NCI-H1417 treated with DMSO at 0.1 percent for 48 hours (cell line): ENCODE measurements around the gene BANF2.
A peak's percentile ranks its signal among the peaks of the same experiment; 100 is the strongest.

Experiments used
- DNase-seq: peaks from one replicate; lab custom pipeline; 2025; lab: John Stamatoyannopoulos, UW

Gene BANF2

DNA sequence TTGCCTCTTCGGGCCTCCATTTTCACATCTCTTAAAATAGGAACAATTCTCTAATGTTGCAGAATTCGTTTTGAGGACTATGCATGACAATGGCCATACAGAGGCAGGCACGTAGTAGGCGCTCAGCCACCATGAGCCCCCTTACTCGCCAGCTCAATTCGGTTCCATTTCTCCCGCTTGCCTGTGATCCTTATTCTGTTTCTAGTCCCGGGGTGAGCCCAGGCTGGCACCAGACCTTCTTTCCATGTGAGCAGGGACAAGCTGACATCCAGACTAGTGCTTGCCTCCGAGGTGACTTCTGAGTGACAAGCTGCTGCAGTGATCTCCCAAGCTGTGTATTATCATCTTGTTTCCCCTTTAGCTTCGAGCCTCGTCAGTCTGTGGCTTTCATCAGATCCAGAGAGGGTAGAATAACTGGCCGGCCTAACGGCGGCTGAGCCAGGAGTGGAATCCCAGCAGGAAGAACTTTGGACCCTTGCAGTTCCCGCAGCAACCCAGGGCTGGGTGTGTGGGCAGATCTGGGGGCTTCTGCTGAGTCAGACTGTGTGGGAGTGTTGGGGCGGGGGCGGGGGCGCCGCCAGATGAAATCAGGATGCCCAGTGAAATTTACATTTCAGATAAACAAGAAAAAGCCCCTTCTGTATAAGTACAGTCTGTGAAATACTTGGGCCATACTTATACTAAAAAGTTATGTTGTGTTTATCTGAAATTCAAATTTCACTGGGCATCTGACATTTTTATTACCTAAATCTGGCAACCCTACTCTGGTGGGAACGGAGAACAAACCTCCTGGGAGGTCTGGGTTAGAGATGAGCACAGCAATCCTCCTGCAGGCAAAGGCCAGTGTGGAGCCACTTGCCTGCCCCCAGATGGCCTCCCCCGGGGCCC, 10.9 kb downstream of the BANF2 start:
- DNase-seq = no peak

DNA sequence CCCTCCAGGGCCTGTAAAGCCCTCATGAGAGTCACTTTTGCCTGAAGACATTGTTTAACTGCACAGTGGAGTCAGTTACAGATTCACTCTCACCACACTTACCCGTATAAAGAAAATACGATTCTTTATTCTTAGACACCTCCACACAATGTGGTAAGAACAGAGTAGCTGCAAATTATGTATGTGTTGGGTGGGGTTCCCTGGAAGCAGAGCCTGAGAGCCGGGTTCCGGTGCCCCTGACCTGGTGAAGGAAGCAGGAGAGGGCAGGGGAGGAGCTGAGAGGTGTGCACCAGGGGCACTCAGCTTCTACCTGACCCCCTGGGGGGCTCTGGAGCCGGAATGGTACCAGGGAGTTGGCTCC, 11.5 kb downstream of the BANF2 start:
- DNase-seq = no peak

DNA sequence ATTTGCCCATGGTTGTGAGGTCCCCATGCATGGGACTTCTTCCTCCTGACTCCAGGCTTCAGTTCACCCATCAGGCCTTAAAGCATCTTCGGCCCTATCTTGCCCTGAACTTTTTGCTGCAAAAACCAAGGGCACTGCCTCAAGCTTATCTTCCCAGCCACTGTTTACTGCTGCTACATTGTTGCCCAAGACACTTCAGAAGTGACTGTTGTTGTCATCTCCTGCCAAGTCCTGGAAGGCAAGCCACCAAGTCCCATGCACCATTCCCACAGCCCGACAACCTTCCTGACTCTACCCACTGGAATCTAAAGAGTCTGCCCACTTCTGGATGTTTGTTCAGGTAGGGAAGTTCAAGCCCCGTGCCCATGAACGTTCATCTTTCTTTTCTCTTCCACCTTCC, 12.4 kb downstream of the BANF2 start:
- DNase-seq = no peak

DNA sequence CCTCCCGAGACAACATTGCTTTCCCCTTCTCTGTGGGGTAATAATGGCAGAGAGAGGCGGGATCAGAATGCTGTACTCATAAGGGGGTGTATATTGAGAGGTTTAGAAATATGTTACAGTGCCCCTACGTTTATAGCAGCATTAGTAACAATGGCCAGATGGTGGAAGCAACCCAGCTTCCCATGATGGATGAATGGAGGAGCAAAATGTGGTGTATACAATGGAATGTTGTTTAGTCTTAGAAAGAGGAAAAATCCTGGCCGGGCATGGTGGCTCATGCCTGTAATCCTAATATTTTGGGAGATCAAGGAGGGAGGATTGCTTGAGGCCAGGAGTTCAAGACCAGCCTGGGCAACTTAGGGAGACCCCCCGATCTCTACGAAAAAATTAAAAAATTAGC, 12.9 kb downstream of the BANF2 start:
- DNase-seq = no peak

DNA sequence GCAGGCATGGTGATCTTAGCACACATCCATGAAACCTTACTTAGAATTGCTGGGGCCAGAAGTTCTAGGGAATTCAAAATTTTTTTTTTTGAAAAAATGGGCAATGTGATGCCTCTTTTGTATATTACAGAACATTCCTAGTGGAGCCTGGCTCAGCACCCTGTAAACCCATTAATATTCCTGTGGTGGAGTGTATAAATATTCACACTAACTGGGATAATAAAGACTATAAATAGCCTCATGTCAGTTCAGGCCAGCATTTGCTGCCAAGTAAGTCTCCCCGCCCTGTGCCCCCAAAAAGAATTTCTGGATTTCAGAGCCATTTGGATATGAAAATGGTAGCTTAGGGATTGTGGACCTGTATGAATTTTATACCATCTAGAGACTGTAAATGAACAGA, 14.8 kb downstream of the BANF2 start:
- DNase-seq = no peak

DNA sequence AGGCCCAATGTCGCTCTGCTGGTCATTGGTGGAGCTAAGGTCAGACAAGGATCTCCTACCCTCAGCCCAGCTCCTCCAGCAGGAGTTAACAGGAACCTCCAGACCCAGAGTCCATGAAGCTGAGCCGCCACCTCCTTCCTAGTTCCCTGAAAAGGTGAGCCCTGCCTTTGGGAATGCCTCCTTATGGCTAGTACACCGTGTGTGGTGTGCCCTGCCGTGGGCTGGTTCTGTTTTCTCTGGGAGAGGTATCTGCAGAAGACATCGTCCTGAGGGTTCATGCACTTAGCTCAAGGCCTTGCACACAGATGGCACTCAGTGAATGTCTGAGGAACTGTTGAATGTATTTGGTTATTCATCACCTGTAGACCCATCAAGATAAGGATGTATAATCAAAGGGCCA, 15.3 kb downstream of the BANF2 start:
- DNase-seq = no peak

DNA sequence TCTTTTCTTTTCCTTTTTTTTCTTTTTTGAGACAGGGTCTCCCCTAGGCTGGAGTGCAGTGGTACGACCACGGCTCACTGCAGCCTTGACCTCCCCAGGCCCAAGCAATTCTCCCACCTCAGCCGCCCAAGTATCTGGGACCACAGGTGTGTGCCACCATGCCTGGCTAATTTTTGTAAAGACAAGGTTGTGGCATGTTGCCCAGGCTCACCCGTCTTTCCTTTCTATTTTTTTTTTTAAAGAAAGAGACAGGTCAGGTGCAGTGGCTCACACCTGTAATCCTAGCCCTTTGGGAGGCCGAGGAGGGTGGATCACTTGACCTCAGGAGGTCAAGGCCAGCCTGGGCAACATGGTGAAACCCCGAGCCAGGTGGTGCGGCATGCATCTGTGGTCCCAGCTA, 16.6 kb downstream of the BANF2 start:
- no peak for DNase-seq

DNA sequence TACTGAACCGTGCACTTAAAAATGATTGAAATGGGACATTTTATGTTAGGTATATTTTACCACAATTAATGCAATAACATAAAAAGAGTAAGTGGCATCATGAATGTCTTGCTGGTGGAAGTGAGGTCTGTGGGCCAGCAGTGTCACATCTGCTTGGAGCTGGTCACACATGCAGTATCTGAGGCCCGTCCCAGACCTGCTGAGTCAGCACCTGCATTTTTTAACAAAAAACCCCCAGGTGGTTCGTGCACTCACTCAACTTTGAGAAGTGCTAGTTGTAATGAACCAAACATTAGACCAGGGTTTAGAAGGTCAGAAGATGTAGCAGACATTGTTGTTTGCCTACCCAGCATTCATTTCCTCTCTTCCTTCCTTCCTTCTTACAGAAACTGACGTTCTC, 21.0 kb downstream of the BANF2 start:
- DNase-seq = no peak

DNA sequence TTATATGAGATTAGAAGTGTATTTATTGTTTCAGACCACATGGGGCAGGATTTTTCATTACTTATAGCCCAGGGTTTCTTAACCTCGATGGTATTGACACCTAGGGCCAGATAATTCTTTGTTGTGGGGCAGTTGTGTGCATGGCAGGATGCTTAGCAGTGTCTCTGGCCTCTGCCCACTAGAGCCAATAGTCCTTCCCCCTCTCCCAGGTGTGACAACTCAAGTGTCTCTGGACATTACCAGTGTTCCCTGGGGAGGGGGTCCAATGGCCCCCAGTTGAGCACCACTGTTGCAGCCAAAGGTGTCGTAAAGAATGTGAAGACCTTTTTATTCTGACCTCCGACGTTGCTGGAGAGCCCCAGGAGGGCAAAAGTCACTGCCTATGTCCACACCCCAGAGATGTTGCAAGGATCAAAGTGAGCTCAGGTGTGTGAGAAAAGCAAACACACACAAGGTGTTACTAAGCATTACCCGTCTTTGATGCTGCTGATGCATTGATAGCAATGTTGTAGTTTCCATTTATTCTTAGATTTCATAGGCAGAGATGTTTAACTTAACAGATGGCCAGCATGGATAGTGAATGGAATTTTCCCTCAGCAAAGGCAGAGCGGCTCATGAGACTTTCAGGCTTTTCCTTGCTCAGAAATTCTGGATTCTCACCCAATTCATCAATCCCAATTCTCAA, 22.2 kb downstream of the BANF2 start:
- DNase-seq = no peak

DNA sequence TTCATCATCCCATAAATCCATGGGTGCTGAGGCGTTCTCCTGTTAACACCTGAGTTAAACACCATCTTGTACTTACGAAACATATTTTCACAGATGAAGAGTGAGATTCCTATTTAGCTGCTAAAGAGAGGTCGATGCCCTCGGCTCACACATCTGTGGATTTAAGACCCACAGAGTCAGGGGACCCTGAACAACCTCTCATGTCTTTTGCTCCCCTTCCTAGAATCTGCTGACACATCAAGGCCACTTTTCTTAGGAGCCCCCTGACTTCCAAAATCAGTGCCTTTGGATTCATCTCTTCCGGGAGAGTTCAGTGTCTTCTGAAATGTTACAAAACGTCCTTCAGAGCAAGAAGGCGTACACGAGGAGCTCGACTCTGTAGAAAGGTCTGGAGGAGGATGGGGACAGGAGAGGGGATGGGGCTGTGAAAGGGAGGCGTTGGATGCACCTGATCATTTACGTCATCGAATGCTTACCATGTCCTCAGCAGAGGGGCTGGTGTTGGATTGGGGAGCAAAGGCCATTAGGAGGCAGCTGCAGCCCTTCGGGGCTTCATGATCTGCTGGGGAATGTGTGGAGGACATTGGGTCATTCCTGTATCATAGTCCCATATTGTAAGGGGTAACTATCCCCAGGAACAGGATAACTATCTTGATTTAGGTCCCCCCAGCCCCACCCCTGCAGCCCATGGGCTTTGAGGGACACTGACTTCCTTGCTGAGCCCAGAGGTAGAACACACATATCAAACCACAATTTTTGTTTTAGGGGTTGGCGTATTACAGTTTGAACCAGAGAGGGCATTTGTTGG, 22.9 kb downstream of the BANF2 start:
- DNase-seq = no peak

DNA sequence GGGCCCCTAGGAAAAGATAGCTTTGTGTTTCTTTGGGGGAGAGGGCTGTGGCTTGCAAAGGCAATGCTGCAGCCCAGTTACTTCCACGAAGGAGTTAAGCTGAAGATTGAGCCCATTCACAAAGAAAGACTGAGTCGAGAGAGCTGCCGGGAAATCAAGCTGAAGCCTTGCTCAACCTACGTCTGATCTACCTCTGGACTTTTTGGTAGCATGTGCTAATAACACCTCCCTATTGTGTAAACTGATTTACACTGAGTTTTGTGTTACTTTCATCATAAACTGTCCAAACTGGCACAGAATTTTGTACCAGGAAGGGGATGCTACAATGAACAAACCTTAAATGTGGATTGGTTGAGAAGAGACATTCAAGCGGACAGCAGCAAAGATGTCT, 23.5 kb downstream of the BANF2 start:
- DNase-seq = no peak

DNA sequence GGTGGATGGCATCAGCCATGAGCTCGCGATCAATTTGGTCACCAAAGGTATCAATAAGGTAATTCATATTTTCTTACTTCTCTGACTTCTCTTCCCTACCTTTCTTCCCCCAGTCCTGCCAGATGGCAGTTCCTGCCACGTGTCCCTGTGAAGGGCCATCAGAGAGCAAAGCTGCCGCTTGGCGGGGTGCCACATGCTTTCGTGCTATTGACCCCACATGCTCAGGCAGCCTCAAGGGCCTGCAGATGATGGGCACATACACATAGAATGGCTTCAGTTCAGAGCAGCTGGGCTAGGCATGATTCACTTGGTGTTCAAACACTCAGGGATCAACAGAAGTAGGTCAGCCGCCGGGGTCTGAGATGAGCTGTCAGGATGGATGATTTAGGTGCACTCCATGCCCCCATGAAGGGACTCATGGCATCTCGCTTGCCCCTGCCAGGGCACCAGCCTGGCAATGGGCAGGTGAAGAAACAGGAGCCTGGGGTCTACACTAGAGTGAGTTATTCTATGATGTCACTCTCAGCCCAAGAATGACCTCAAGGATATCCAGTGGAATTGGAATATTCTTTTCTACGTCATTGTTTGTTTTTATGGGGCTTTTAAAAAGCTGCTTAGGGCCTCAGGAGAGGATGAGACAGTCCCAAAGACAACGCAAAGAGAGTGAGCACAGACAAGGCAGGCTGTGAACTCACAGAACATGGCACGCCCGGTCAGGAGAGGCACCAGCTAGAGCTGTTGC, 25.5 kb downstream of the BANF2 start:
- DNase-seq = peak; percentile 10

DNA sequence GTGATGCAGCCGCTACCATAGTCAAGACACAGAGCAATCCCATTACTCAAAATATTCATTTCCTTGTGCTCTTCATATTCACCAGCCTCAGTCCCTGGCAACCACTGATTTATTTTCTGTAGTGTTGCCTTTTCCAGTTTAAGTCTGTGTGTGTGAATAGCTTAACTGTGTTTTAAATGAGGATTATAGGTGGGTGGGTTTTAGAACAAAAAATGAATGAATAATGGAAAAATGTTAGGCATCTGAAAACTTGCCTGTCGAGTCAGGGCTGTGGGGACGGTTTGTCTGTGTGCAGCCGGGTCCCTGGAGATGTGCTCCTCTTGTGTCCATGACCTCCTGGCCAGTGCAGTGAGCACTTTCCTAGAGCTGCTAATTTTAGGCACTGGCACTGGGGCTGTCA, 27.1 kb downstream of the BANF2 start:
- DNase-seq = no peak

DNA sequence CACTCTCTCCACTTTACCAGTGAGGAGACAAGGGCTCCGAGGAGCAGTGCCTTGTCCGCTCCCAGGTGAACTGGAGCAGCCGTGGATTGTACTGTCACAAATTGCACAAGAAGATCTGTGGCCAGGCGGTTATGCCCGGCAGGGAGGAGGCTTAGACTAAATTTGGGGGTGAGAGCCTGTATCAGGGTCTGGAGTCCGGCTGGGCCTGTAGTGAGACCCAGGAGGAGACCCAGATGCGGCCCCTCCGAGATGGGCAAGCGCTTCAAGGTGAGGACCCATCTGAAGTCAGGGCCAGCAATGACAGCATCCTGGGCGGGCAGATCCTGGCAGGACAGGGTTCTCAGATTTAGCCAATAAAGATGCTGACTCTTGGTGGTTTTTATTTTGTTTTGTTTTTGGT, 27.6 kb downstream of the BANF2 start:
- DNase-seq = no peak

DNA sequence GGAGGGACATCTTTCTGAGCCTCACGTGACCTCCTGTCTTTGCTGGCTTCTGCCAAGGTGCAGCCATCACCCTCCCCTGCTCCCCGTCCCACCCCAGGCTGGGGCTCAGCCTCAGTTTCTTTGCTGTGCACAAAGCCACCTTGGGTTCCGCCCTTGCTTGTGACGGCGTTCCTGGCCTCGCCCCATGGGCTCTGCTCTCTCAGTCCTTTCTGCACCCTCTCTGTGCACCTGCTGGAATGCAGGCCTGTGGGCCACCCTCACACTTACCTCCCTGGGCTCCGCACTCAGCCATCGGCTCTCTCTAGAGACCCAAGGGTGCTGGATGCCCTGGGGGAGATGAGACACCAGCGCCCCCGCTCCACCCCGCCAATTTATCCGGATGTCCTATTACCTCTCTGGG, 28.3 kb downstream of the BANF2 start:
- no peak for DNase-seq

DNA sequence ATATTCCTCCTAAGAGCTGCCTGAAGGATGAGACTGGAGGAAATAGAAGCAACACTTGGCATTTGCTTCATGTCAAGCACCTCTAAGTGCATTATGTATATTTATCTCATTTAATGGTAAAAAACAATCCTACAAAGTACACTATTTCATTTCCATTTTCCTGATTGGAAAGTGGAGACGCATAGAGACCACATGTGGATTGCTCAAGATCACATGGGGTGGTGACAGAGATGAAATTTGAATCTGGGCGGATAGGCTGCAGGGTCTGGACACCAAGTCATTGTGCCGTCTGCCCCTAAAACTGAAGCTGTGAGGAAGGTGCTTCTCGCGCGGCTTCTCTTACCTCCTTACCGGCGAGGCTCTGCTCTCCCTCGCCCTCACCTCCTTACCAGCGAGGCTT, 30.3 kb downstream of the BANF2 start:
- no peak for DNase-seq

DNA sequence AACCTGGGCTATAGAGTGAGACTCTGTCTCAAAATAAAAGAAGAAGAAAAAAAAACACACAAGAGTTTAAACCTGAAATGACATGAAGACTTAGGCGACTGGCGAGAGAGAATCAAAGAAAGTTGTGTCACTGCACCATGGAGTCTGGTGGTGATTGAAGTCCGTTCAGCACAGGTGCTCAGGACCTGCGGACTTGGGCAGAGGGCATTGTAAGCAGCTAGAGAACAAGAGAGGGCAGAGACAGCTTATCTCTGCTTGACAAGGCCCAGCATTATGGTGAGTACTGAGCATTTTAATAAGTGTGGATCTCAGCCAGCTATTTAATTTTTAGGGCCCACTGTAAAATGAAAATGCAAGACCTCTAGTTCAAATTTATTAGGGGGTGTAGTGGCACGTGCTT, 31.5 kb downstream of the BANF2 start:
- no peak for DNase-seq

DNA sequence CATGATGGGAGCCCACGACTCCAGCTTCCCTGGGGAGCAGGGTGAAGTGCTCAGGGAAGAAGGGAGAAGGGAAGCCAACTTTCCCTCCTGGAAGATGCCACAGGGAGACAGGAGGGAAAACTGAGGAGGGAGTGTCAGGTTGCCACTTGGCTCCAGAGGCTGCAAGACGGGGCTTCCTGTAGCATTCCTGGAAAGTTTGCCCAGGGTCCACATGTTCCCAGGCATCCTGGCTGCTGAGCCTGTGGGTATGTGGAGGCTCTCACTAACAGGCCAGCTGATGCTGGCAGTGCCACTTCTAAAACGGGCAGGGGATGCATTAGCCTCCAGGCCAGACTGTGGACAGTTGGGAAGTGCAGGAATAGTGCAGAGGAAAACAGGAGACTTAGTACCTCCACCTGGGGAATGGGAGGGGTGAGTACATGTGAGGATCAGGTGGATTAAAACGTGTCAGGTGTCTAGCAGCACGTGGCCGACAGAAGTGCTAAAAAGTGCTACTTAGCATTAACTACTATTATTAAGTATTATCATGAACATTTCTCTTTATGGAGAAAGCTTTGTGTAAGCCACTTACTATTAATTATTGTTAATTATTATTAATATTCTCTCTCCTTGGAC, 33.2 kb downstream of the BANF2 start:
- DNase-seq = no peak

DNA sequence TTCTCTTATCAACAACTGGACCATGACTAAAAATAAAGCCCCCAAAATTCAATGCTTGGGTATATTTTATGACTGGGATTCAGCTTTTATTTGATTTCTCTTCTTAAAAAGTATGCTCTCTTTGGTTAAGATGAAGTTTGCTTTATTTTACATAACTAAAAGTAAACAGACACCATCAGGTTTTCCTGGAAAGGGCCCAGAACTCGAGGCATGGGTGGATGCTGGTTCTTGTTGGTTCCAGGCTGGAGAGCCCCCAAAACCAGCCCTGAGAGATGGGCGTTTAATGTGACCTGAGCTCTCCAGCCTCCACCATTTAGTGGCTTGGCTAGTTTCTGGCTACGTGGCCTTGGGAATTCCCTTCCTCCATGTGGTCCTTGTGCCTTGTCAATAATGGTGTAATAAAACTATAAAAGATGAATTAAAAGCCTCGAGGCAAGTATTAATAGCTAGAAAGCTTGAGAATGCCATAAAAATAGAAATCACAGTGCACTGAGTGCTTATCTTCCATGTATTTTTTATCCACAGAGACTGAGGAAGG, 34.1 kb downstream of the BANF2 start:
- no peak for DNase-seq

DNA sequence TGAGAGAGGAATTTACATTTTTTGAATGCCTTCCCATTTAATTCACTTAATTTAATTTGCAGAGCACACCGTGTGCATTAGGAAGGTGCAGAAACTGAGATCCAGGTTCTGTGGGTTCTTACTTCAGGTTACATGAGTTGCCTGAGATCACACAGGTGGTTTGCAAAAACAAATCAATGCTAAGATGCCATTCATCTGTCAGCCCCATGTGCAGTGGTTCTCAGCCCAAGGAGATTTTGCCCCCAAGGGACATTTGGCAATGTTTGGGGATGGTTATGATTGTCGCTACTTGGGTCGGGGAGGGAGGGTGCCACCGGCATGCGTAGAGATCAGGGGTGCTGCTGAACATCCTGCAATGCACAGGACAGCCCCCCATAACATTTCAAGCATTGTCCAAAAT, 34.6 kb downstream of the BANF2 start:
- DNase-seq = no peak

DNA sequence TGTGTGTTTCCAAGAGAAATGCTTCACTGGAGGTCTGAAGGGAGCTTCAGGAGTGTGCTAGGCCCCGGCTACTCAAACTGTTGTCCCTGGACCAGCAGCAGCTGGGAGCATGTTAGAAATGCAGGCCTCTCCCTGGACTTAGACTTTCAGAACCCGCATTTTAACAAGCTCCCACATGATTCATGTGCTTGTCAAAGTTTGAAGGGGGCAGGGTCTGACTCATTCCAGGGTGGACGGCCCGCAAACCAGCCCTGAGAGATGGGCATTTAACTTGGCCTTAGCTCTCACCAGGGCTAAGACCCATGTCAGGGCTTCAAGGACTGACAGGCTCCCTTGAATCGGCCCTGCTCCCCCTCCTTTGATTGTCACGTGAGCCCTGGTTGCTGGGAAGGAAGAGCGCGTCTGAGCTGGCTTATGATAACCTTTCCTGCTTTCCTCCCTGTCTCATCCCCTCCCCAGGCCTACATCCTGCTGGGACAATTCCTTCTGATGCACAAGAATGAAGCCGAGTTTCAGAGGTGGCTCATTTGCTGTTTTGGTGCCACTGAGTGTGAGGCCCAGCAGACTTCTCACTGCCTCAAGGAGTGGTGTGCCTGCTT, 35.5 kb downstream of the BANF2 start:
- DNase-seq = no peak
